Cardiac muscle cell (in vitro differentiated cells and primary cell): ENCODE results near the gene ESPNL. TPM values are rescaled to one million over a fixed set of nuclear protein-coding genes. Genes with fewer than 3 reads are reported as not detected.
A peak's percentile ranks its signal among the peaks of the same experiment; 100 is the strongest.

Experiments
- DNase-seq, 2 donors: peaks; one replicate each; pipeline versions ENCODE4 v3.0.0 to v3.0.0-alpha.2; 2010 to 2017; ENCODE audit warnings: low read depth in 1 of 2, low spot score in 1 of 2
- H3K27ac ChIP-seq: fragments of 200-600 bp; sonication (generic); 2 replicates; pipeline ENCODE4 v1.5.1; 2016
- H3K27me3 ChIP-seq: fragments of 200-600 bp; sonication (generic); 2 replicates; pipeline ENCODE4 v1.6.0; 2016; ENCODE audit warnings: control low read depth
- H3K36me3 ChIP-seq: fragments of 200-600 bp; sonication (generic); 2 replicates; pipeline ENCODE4 v1.5.1; 2016; ENCODE audit warnings: control low read depth
- H3K4me1 ChIP-seq: fragments of 200-600 bp; sonication (generic); 2 replicates; pipeline ENCODE4 v1.8.1; 2017; ENCODE audit warnings: low read depth, mild to moderate bottlenecking, mixed run types
- H3K4me3 ChIP-seq: fragments of 200-600 bp; sonication (generic); 2 replicates; pipeline ENCODE4 v1.5.1; 2016; ENCODE audit warnings: mild to moderate bottlenecking
- H3K9me3 ChIP-seq: fragments of 200-600 bp; sonication (generic); 2 replicates; pipeline ENCODE4 v1.5.1; 2017; ENCODE audit warnings: low read depth, mild to moderate bottlenecking, control low read depth
- polyA plus RNA-seq: library from polyadenylated mRNA; unstranded; fragments of >200 nt; fragmentation: Nextera tagmentation; extraction: Ambion mirVana; gene quantifications from 2 replicates; pipeline ENCODE4 v1.2.1, GENCODE V29; 2016
- total RNA-seq: library from RNA; depleted of rRNA; stranded (reverse); fragments of >200 nt; gene quantifications from 2 replicates; pipeline ENCODE4 v1.2.3, GENCODE V29; 2016
- TF ChIP-seq, protein P1 (sequence below): IDR thresholded peaks from 2 replicates; pipeline ENCODE4 v1.5.1; 2012; ENCODE audit warnings: low read depth, mild to moderate bottlenecking, low read length

ESPNL gene
- total and polyA plus RNA-seq, 2 experiments from 2014 or later: 5.3 to 8.5 TPM

DNA sequence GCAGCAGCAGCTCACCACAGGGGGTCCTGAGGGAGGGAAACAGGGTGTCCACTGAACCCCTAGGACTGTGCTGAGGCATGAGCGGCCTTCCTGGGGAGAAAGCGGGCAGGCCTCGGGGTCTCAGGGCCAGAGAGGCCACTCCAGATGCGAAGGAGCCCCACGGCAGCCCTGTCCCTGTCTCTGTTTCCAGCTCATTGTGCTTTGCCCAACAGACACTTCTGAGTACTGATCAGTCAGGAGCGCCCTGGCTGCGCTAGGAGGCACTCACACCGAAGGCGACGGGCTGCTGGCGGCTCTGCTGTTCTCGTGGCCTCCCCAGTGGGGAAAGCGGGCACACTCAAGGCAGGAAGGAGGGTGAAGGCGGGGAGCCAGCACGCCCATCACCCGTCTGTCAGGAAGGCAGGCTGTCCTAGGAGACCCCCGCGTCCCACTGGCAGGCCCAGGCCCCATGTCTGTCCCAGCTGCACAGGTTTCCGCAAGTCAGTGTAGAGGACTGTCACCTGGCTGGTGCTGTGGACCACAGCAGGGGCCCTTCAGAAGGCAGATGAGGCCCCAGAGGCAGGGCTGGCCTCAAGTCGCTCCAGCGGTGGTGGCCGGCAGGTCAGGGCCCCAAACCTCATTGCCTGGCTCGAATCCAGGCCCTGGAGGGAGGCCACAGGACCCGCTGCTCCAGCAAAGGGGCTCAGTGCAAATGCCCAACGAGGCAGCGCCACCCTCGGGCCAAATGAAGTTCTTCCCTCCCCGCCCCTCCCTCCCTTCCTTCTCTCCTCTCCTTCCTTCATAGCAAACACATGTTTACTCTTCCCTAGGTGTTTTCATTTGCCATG lies 6.8 kb downstream of the ESPNL start:
- H3K27ac ChIP-seq: no peak overlapping the region
- TF ChIP-seq, protein P1, sequence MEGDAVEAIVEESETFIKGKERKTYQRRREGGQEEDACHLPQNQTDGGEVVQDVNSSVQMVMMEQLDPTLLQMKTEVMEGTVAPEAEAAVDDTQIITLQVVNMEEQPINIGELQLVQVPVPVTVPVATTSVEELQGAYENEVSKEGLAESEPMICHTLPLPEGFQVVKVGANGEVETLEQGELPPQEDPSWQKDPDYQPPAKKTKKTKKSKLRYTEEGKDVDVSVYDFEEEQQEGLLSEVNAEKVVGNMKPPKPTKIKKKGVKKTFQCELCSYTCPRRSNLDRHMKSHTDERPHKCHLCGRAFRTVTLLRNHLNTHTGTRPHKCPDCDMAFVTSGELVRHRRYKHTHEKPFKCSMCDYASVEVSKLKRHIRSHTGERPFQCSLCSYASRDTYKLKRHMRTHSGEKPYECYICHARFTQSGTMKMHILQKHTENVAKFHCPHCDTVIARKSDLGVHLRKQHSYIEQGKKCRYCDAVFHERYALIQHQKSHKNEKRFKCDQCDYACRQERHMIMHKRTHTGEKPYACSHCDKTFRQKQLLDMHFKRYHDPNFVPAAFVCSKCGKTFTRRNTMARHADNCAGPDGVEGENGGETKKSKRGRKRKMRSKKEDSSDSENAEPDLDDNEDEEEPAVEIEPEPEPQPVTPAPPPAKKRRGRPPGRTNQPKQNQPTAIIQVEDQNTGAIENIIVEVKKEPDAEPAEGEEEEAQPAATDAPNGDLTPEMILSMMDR: peak; percentile 17
- peaks cover 11% of the 10 kb centered on the region for H3K4me1 ChIP-seq
- no peaks in the 10 kb centered on the region for H3K36me3 ChIP-seq
- no peak overlapping the region for H3K4me3 ChIP-seq
- H3K9me3 ChIP-seq: no peaks in the 10 kb centered on the region
- DNase-seq: peak in 1 of 2 donors; percentile 48
- no peaks in the 10 kb centered on the region for H3K27me3 ChIP-seq

DNA sequence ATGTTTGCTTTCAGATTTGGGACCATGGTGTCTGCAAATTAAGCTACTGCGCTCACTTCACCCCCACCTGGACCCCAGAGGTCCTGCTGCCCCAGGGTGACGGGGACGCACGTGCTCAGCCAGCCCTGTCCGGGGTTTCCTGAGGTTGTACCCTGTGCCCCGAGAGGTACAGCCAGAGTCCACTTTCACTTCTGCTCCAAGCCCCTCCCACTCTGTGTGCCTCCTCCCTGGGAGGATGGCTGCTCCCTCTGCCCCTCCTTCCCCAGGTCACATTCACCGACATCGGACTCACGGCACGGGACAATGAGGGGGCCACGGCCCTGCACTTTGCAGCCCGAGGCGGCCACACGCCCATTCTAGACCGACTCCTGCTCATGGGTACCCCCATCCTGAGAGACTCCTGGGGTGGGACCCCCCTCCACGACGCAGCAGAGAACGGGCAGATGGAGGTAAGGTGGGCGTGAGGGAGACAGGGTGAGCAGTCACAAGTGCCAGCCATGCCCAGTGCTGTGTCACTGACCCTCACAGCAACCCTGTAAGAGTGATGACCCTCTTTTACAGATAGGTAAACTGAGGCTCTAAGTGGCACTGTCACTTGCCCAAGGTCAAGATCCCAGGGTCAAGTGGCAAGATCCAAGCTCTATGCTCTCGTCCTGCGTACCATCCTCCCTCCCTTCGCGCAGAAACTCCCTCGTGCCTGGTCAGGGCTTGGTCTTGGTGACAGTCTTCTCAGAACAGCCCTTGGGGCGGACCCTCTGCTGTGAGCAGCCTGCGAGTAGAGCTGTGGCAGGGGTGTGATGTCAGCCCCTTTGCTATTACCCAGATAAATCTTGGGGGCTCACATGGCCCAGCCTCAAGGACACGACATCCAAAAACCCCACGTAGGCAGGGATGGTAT lies 7.6 kb downstream of the ESPNL start:
- Histone ChIP-seq H3K9me3 (no peaks in the 10 kb centered on the region), H3K4me3 (no peak overlapping the region), H3K27ac (no peak overlapping the region), H3K27me3 (no peaks in the 10 kb centered on the region), H3K4me1 (peaks cover 11% of the 10 kb centered on the region), H3K36me3 (no peaks in the 10 kb centered on the region)
- TF ChIP-seq, protein P1: no peak
- no peak for DNase-seq

DNA sequence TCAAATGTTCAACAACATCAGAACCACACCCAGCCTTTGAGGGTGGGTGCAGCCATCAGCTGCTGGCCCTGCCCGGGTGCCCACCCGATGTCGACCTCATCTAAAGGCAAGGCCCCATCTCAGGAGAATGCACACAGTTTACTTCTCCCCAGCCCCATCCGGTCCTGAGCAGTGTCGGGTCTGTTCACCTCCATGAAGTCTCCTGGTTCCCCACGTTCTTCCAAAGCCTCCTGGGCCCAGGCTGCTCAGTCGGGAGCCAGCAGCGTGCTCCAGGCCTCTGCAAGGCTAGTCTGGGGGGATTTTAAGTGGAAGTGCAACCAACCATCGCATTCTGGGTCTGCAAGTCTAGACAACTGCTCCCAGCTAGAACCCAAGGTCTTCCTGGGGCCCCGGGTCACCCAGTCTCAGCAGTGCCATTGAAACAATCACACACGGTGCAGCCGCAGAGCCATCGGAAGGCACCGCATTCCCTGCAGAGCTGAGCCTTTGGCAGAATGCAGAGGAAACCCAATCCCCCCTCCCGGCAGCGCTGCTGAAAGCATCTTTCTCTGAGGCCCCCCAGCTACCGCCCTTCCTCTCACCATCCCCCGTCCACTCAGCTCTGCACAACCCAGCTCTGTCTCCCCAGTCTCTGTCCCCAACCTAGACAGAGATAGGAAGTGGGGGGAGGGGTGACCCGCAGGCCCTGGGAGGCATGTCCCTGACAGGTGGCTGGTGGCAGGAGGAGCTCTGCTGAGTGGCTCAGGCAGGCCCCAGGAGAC lies 8.5 kb downstream of the ESPNL start:
- Histone ChIP-seq H3K27ac (no peak overlapping the region), H3K27me3 (no peaks in the 10 kb centered on the region), H3K4me3 (no peak overlapping the region), H3K36me3 (no peaks in the 10 kb centered on the region), H3K4me1 (peaks cover 11% of the 10 kb centered on the region), H3K9me3 (no peaks in the 10 kb centered on the region)
- TF ChIP-seq, protein P1: no peak
- DNase-seq: peak in 1 of 2 donors; percentile 52

DNA sequence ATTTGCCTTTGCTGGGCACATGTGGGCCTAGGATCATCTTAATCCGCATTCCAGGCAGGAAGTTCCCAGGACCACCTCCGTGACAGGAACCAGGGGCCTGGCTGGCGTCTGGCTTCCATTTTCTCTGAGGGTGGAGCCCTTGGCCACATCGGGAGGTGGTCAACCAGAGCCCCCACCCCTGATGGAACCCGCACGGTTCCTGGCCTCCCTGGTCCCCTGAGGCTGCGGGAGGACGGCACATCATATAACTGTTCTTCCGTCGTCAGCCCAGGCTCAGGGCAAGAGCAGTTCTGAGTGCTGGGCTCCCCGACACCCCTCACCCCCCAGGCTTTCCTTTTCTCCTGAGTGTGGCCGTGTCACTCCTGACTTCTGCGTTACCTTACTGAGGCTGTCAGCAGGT lies 13.5 kb downstream of the ESPNL start:
- no peaks in the 10 kb centered on the region for H3K36me3 ChIP-seq
- H3K4me1 ChIP-seq: peaks cover 10% of the 10 kb centered on the region
- no peak overlapping the region for H3K4me3 ChIP-seq
- TF ChIP-seq, protein P1: no peak
- no peak for DNase-seq
- H3K27ac ChIP-seq: no peak overlapping the region
- peaks cover 6% of the 10 kb centered on the region for H3K27me3 ChIP-seq
- no peaks in the 10 kb centered on the region for H3K9me3 ChIP-seq

DNA sequence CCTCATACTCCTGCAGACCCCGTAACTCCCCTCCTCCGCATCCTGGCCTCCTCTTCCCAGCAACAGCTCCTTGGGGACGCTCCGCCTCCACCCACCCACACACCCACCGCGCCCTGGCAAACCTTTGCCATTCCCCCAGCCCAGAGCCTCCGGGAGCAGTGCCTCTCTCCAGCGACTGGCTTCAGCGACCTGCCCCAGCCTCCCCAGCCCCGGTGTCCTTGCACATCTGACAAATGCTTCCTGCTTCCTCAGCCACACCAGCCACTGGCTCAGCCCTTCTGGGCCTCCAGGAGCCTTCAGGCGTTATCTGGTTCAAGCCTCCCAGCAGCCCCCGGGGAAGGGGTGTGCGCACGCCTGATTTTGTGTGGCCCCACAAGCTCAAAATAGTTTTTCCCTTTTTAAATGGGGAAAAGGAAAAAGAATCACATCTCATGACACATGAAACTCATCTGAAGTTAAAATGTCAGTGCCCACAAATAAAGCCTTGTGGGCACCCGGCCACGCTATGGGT lies 14.2 kb downstream of the ESPNL start:
- TF ChIP-seq, protein P1: no peak
- H3K27me3 ChIP-seq: peaks cover 6% of the 10 kb centered on the region
- H3K36me3 ChIP-seq: no peaks in the 10 kb centered on the region
- no peak for DNase-seq
- H3K4me3 ChIP-seq: no peak overlapping the region
- H3K9me3 ChIP-seq: no peaks in the 10 kb centered on the region
- H3K4me1 ChIP-seq: peaks cover 2% of the 10 kb centered on the region
- no peak overlapping the region for H3K27ac ChIP-seq
